HG03432 (cell line): ENCODE measurements around the gene PDCD4.
A peak's percentile ranks its signal among the peaks of the same experiment; 100 is the strongest.

Source experiments
- ATAC-seq: cut with Tn5 transposase; IDR thresholded peaks from one replicate; pipeline ENCODE4 v1.9.1; 2021; ENCODE audit warnings: mild to moderate bottlenecking, moderate library complexity; ENCODE audit not compliant: unreplicated experiment

PDCD4 gene

DNA sequence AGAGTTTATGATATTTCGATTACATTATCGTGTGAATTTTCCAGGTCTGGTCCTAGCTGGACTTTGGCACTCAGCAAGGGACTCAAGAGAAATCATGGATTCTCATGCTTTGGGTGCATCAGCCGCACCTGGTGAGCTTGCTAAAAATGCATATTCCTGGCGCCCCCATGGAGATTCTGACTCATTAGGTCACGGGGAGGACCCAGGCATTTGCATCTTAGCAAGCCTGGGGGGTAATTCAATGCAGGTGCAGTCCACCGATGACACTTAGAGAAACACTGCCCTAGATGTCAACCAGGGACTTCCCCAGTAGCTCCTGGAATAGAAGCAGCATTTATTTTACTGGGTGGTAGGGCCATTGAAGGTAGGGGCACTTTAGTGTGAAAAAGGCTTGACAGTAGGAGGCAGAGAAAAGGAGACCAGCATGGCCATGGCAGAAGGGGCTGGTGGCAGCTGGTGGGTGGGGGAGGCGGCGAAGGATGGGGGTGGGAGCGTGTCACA, 29.9 kb upstream of the PDCD4 start:
- ATAC-seq, result peak; percentile 69

- peak; percentile 5 for ATAC-seq
These were observed 29.3 kb upstream of the PDCD4 start for GRCh38 chr10:110842326-110842904.

DNA sequence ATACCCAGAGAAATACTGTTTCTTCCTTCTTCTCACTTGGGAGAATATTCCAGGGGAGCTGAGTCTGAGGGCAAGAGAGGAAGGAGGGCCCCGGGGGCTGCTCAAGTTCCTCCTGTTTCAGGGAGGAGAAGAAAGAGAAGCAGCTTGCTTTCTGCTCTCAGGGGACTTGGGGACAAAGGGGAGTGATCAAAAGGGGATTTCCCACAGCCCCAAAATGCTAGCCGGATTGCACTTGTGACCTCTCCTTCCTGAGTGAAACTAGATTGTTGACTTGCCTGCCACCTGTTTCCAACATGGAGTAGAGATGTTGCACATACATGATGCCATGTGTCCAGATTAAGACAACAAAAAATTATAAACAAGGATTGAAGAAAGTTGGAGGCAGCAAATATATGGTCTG, 28.7 kb upstream of the PDCD4 start:
- peak; percentile 79 for ATAC-seq

- ATAC-seq, result no peak
These were observed 27.7 kb upstream of the PDCD4 start for GRCh38 chr10:110843796-110844616.

- no peak for ATAC-seq
These were observed 27.2 kb upstream of the PDCD4 start for GRCh38 chr10:110844617-110844881.

DNA sequence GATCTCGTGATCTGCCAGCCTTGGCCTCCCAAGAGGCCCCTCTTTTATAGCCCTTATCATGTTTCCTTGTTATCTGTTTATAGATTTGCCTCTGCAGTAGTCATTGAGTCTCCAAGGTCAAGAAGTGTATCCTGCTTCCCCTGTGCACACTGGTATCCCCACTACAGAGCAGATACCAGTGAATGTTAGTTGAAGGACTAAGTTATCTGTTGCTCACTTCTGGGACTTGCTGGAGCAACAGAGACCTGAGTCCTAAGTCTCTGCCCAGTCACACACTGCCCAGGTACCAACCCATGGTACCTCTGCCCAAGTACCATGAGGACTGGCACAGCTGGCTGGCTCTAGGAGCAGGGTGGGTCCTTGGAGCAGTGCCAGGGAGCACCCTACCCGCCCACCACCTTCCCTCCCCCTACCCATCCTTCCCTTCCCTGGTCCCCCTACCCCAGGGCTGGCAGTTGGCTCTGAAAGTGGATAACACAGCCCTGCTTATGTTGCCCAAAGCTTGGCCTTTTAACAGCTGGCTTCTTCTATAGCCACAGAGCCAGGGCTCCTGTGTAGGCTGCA, 26.5 kb upstream of the PDCD4 start:
- no peak for ATAC-seq

DNA sequence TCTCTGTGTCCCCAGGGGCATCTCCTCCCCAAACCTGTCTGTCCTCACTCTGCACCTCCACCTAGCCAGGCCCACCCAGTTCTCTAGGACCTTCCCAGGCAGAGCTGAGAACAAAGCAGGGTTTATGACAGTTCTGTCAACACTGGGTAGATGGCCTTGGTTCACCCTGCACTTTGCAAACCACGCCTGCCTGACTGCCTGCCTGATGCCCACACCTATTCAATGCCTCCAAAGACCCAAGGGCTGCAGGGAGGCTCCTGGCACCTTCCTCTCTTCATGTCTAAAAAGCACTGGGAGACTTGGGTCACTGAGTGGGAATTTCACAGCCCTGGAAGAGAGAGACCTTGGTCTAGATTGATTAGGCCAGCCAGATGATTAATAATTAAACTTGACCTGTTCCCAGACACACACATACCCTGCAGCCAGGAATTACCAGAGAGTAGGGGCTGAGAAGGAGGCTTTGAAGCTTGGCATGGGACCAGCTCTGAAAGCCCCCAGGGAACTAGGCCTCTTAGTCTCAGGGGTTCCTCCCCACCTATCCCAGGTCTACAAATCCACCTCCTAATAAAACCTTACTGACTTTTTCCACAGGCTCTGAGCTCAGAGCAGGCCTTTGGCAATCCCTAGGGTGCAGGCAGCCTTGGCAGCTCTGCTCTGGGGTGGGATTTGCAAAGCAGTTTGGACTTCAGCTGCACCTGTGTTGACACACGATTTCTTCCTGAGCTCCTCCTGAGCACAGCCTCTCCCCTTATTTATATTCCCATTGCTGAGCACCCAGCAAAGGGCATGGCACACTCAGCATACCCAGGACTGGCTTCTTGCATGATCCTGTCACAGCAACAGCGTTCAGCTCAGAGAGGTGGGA, 25.7 kb upstream of the PDCD4 start:
- no peak for ATAC-seq

- no peak for ATAC-seq
These were observed 24.4 kb upstream of the PDCD4 start for GRCh38 chr10:110847374-110847773.

DNA sequence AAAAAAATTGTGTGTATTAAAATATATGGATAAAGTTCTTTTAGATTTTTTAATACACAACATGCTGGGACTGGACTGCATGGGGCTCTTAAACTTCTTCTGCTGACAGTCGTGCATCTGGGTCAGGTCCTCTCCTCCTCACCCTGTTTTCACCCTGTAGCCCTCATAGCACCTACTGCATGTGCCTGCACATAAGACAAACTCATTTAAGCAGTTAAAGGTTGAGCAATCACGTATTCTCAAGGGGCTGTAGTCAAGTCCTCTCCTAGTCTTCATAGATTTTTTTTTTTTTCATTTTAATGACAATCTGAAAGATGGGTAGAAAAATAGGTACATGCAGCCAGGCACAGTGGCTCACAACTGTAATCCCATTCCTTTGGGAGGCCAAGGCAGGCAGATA, 23.6 kb upstream of the PDCD4 start:
- no peak for ATAC-seq

DNA sequence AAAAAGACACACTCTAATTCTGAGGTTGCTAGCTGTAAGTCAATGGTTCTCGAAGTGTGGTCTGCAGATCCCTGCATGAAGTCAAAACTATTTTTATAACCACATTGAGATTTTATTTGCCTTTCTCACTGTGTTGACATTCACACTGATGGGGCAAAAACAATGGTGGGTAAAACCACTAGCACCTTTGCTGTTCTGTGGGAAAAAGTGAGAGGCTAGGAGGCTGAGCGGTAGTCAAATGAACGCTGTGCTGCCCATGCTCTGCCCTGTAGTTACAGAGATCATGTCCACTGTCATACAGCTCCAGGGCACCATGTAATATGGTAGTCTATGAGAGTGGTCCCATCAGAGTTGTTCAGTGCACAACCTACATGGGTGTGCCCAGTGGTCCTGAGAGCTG, 21.6 kb upstream of the PDCD4 start:
- ATAC-seq, result no peak

GRCh38 chr10:110851020-110851612, 20.6 kb upstream of the PDCD4 start:
- no peak for ATAC-seq

GRCh38 chr10:110852255-110852896, 19.4 kb upstream of the PDCD4 start:
- peak; percentile 50 for ATAC-seq

GRCh38 chr10:110852947-110853346, 18.8 kb upstream of the PDCD4 start:
- peak; percentile 2 for ATAC-seq

- no peak for ATAC-seq
These were observed 17.7 kb upstream of the PDCD4 start for GRCh38 chr10:110853921-110854605.

- peak; percentile 33 for ATAC-seq
These were observed 14.2 kb upstream of the PDCD4 start for GRCh38 chr10:110857265-110858171.

- no peak for ATAC-seq
These were observed 13.3 kb upstream of the PDCD4 start for GRCh38 chr10:110858297-110858934.

GRCh38 chr10:110859206-110859972, 12.3 kb upstream of the PDCD4 start:
- ATAC-seq, result no peak

GRCh38 chr10:110859973-110860376, 11.8 kb upstream of the PDCD4 start:
- no peak for ATAC-seq
